Mesenteric fat pad (tissue), 1 donor: ENCODE data around the gene RUFY1. TPM values are rescaled to one million over a fixed set of nuclear protein-coding genes. Genes with fewer than 3 reads are reported as not detected.

Source experiments
- DNase-seq: peaks from one replicate; pipeline ENCODE4 v3.0.0-alpha.2; 2020; ENCODE audit warnings: low spot score
- total RNA-seq: library from RNA; stranded (reverse); fragmentation: NEBNext Ultra II Directional; extraction: Animal tissue kit (Norgen Biotek cat#: 25700); gene quantifications from one replicate; pipeline ENCODE4 v1.2.1, GENCODE V29; 2021
- donor health status: DM: yes; HTN: yes; CAD: no.

RUFY1 gene
- total RNA-seq, 1 donor from 2014 or later = 40.9 TPM

GRCh38 chr5:179603308-179603707, 53.0 kb downstream of the RUFY1 start:
- peak; percentile 45 for DNase-seq

- DNase-seq = peak; percentile 77
Observed at GRCh38 chr5:179605026-179605833, 54.9 kb downstream of the RUFY1 start.

- DNase-seq = peak; percentile 88
Observed at GRCh38 chr5:179606071-179606909, 55.9 kb downstream of the RUFY1 start.

GRCh38 chr5:179606910-179607159, 56.5 kb downstream of the RUFY1 start:
- no peak for DNase-seq

GRCh38 chr5:179607160-179607931, 57.0 kb downstream of the RUFY1 start:
- DNase-seq = peak; percentile 88

- peak; percentile 86 for DNase-seq
Observed at GRCh38 chr5:179608131-179608581, 57.8 kb downstream of the RUFY1 start.

- no peak for DNase-seq
Observed at GRCh38 chr5:179609834-179610108, 59.4 kb downstream of the RUFY1 start.

GRCh38 chr5:179610109-179610902, 60.0 kb downstream of the RUFY1 start:
- DNase-seq = peak; percentile 82

- no peak for DNase-seq
Observed at GRCh38 chr5:179610903-179611265, 60.5 kb downstream of the RUFY1 start.

- DNase-seq = peak; percentile 33
Observed at GRCh38 chr5:179612577-179613459, 62.5 kb downstream of the RUFY1 start.

- DNase-seq = peak; percentile 78
Observed at GRCh38 chr5:179613460-179614071, 63.2 kb downstream of the RUFY1 start.

- DNase-seq = peak; percentile 24
Observed at GRCh38 chr5:179614745-179615144, 64.4 kb downstream of the RUFY1 start.

GRCh38 chr5:179615203-179615602, 64.8 kb downstream of the RUFY1 start:
- no peak for DNase-seq

GRCh38 chr5:179616002-179616594, 65.7 kb downstream of the RUFY1 start:
- DNase-seq = peak; percentile 5

GRCh38 chr5:179617930-179618329, 67.6 kb downstream of the RUFY1 start:
- DNase-seq = peak; percentile 12

GRCh38 chr5:179618923-179619554, 68.7 kb downstream of the RUFY1 start:
- DNase-seq = peak; percentile 22

- no peak for DNase-seq
Observed at GRCh38 chr5:179619776-179620175, 69.4 kb downstream of the RUFY1 start.

- DNase-seq = no peak
Observed at GRCh38 chr5:179620293-179620692, 69.9 kb downstream of the RUFY1 start.
